ENCODE results near the gene SLC29A3. TPM values are rescaled to one million over a fixed set of nuclear protein-coding genes. Genes with fewer than 3 reads are reported as not detected.

SLC29A3 gene
- total RNA-seq, 4 donors from 2014 or later: 0.87 to 3.1 (median 2.3) TPM

DNA sequence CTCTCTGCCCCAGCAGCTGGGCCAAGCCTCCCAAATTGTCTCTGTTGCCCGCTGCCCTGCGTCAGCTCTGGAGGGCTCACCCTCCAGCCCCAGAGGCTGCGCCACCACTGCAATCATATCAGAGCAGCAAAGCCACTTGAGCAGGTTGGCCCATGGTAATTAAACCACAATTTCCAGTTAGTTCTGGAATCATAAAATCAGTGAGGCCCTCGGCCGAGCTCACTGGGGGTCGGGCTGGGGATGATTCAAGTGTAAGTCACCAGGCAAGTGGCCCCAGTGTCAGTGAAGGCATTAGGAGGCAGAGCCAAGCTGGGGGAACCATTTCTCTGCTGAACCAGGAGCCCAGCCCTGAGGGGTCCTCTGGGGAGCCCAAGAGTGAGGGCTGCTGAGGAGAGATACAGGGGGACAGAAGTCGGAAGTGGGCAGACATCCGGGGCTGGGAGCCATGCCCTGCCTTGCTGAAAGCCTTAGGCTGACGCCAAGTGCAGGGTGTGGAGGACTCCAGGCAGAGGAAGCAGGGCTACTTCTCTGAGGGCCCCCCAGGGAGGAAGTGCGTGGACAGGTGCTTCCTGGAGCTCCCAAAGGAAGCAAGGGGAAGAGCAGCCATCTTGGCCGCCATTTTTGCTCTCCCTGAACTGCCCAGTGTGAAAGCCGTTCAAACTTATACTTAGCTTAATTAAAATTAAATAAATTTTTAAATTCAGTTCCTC lies 29.5 kb upstream of the SLC29A3 start:
- H3K36me3 ChIP-seq: peaks cover 0 to 94% (median 12%) of the 10 kb centered on the region in 3 donors

DNA sequence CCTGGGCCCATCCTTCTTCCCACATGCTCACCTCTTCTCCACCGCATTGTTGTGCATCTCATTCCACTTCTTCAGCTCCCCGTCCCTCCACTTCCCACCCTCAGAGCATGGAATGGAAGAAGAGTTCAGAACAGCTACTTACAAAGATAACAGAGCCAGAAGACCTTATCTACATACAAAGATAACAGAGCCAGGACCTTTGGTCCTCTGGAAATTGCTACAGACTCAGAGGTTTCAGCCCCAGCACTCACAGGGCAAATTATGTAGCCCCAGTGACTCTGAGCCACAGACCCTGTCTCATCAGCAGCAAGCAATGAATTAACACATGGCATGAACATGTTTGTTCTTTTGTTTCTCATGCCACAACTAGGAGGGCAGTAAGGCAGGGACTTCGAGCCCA lies 28.7 kb upstream of the SLC29A3 start:
- Histone ChIP-seq H3K27me3 (no peaks in the 10 kb centered on the region), H3K4me1 (peaks cover 5 to 18% (median 14%) of the 10 kb centered on the region in 3 donors), H3K27ac (no peak overlapping the region), H3K4me3 (no peak overlapping the region), H3K9me3 (no peaks in the 10 kb centered on the region), H3K36me3 (peaks cover 0 to 92% (median 12%) of the 10 kb centered on the region in 3 donors)
- 71 to 90% methylated on average over 2 to 3 of the region's 3 CpGs for WGBS, 2 donors
- DNase-seq: no peak
- intact Hi-C loops (cut with DNase I): no loop called here
- no peak for TF ChIP-seq POLR2A (IDR thresholded peaks at IDR 0.05)
- TF ChIP-seq, protein P1, sequence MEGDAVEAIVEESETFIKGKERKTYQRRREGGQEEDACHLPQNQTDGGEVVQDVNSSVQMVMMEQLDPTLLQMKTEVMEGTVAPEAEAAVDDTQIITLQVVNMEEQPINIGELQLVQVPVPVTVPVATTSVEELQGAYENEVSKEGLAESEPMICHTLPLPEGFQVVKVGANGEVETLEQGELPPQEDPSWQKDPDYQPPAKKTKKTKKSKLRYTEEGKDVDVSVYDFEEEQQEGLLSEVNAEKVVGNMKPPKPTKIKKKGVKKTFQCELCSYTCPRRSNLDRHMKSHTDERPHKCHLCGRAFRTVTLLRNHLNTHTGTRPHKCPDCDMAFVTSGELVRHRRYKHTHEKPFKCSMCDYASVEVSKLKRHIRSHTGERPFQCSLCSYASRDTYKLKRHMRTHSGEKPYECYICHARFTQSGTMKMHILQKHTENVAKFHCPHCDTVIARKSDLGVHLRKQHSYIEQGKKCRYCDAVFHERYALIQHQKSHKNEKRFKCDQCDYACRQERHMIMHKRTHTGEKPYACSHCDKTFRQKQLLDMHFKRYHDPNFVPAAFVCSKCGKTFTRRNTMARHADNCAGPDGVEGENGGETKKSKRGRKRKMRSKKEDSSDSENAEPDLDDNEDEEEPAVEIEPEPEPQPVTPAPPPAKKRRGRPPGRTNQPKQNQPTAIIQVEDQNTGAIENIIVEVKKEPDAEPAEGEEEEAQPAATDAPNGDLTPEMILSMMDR (IDR thresholded peaks at IDR 0.05): no peak

More for the DNA sequence above, 29.5 kb upstream of the SLC29A3 start:
- peaks cover 5 to 18% (median 14%) of the 10 kb centered on the region in 3 donors for H3K4me1 ChIP-seq
- 69 to 74% methylated on average over 5 to 12 of the region's 12 CpGs for WGBS, 2 donors
- no peak overlapping the region for H3K27ac ChIP-seq
- H3K4me3 ChIP-seq: no peak overlapping the region
- H3K27me3 ChIP-seq: no peaks in the 10 kb centered on the region
- no peak for TF ChIP-seq POLR2A (IDR thresholded peaks at IDR 0.05)
- TF ChIP-seq, protein P1 (IDR thresholded peaks at IDR 0.05): no peak
- no peak for DNase-seq
- no peaks in the 10 kb centered on the region for H3K9me3 ChIP-seq
- intact Hi-C loops (cut with DNase I): loop anchor here (5.0 kb wide), 1 partner anchor 367 kb away; no protein-coding TSS in a partner anchor

DNA sequence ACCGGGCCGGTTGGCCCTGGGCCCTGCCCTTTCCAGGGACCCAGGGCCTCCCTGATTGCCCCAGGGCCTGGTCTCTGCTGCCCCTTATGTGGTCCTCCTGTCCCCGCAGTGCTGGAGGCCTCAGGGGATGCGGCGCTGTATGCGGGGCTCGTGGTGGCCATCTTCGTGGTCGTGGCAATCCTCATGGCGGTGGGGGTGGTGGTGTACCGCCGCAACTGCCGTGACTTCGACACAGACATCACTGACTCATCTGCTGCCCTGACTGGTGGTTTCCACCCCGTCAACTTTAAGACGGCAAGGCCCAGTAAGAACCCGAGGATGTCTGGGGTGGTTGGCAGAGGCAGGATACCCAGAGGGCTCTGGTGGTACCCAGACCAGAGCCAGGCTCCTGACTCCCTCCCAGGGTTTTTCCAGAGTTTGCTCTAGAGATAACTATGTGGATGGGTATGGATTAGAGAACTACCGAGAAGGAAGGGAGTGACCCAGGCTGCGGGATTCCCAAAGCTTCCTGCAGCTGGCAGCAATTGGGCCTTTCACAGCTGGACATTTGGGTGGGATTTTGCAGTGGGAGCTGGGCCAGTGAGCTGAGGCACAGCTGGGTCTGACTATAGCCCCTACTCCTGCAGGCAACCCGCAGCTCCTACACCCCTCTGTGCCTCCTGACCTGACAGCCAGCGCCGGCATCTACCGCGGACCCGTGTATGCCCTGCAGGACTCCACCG lies 28.1 kb upstream of the SLC29A3 start:
- no peak for DNase-seq
- Histone ChIP-seq H3K36me3 (peaks cover 0 to 92% (median 12%) of the 10 kb centered on the region in 3 donors), H3K4me1 (peaks cover 5 to 24% (median 14%) of the 10 kb centered on the region in 3 donors), H3K27me3 (no peaks in the 10 kb centered on the region), H3K4me3 (no peak overlapping the region), H3K27ac (no peak overlapping the region), H3K9me3 (no peaks in the 10 kb centered on the region)
- TF ChIP-seq POLR2A (IDR thresholded peaks at IDR 0.05): no peak
- TF ChIP-seq, protein P1 (IDR thresholded peaks at IDR 0.05): no peak
- WGBS, 2 donors: 81 to 83% methylated on average over 12 to 18 of the region's 26 CpGs
- intact Hi-C loops (cut with DNase I): no loop called here

DNA sequence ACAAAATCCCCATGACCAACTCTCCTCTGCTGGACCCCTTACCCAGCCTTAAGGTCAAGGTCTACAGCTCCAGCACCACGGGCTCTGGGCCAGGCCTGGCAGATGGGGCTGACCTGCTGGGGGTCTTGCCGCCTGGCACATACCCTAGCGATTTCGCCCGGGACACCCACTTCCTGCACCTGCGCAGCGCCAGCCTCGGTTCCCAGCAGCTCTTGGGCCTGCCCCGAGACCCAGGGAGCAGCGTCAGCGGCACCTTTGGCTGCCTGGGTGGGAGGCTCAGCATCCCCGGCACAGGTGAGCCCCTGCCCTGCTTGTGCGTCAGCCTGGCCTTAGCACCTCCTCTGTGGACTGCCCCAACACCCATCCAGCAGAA lies 27.5 kb upstream of the SLC29A3 start:
- TF ChIP-seq, protein P1 (IDR thresholded peaks at IDR 0.05): no peak
- no peak for TF ChIP-seq POLR2A (IDR thresholded peaks at IDR 0.05)
- H3K9me3 ChIP-seq: no peaks in the 10 kb centered on the region
- H3K27ac ChIP-seq: no peak overlapping the region
- DNase-seq: no peak
- intact Hi-C loops (cut with DNase I): no loop called here
- no peak overlapping the region for H3K4me3 ChIP-seq
- WGBS, 2 donors: 100% methylated on average over 2 of the region's 13 CpGs; no CpG with 5 or more reads in 1 of the 2 donors
- peaks cover 5 to 30% (median 14%) of the 10 kb centered on the region in 3 donors for H3K4me1 ChIP-seq
- H3K36me3 ChIP-seq: peaks cover 0 to 92% (median 11%) of the 10 kb centered on the region in 3 donors
- H3K27me3 ChIP-seq: no peaks in the 10 kb centered on the region
